HG02642 (cell line): ENCODE results near the gene DISC1.
"Not testable (repeated sequence)": the region's sequence is repeated elsewhere in the genome, so short reads cannot be mapped to it uniquely, and the experiment has no call there.

ENCODE experiments used
- ATAC-seq: cut with Tn5 transposase; IDR thresholded peaks from one replicate; pipeline ENCODE4 v1.9.1; 2021; ENCODE audit warnings: mild to moderate bottlenecking; ENCODE audit not compliant: unreplicated experiment, poor library complexity

The DISC1 gene

GRCh38 chr1:231938211-231938610 lies 311.6 kb downstream of the DISC1 start:
- no peak for ATAC-seq

- ATAC-seq, result no peak
Measured at GRCh38 chr1:231938711-231939110, 312.1 kb downstream of the DISC1 start.

- no peak for ATAC-seq
Measured at GRCh38 chr1:231939118-231939517, 312.5 kb downstream of the DISC1 start.

GRCh38 chr1:231940116-231940515 lies 313.5 kb downstream of the DISC1 start:
- no peak for ATAC-seq

GRCh38 chr1:231940701-231941100 lies 314.1 kb downstream of the DISC1 start:
- no peak for ATAC-seq

GRCh38 chr1:231943084-231943483 lies 316.5 kb downstream of the DISC1 start:
- no peak for ATAC-seq

- not testable (repeated sequence) for ATAC-seq
Measured at GRCh38 chr1:231948102-231948501, 321.5 kb downstream of the DISC1 start.

- ATAC-seq, result no peak
Measured at GRCh38 chr1:231949277-231950091, 322.9 kb downstream of the DISC1 start.

- no peak for ATAC-seq
Measured at GRCh38 chr1:231950331-231951128, 323.9 kb downstream of the DISC1 start.

- no peak for ATAC-seq
Measured at GRCh38 chr1:231951374-231951773, 324.8 kb downstream of the DISC1 start.

- ATAC-seq, result no peak
Measured at GRCh38 chr1:231952154-231952553, 325.6 kb downstream of the DISC1 start.

- no peak for ATAC-seq
Measured at GRCh38 chr1:231953660-231954059, 327.1 kb downstream of the DISC1 start.

GRCh38 chr1:231954751-231955150 lies 328.2 kb downstream of the DISC1 start:
- no peak for ATAC-seq

GRCh38 chr1:231957359-231957758 lies 330.8 kb downstream of the DISC1 start:
- no peak for ATAC-seq

GRCh38 chr1:231958448-231958847 lies 331.9 kb downstream of the DISC1 start:
- ATAC-seq, result no peak

GRCh38 chr1:231959225-231959884 lies 332.8 kb downstream of the DISC1 start:
- ATAC-seq, result no peak

GRCh38 chr1:231961801-231962200 lies 335.2 kb downstream of the DISC1 start:
- not testable (repeated sequence) for ATAC-seq

- ATAC-seq, result no peak
Measured at GRCh38 chr1:231962636-231963035, 336.0 kb downstream of the DISC1 start.

GRCh38 chr1:231964241-231964640 lies 337.7 kb downstream of the DISC1 start:
- ATAC-seq, result no peak

- no peak for ATAC-seq
Measured at GRCh38 chr1:231964961-231965360, 338.4 kb downstream of the DISC1 start.

GRCh38 chr1:231965615-231966014 lies 339.0 kb downstream of the DISC1 start:
- ATAC-seq, result no peak
